Measurements from ENCODE around the gene GRAMD4. TPM values are rescaled to one million over a fixed set of nuclear protein-coding genes. Genes with fewer than 3 reads are reported as not detected.
A peak's percentile ranks its signal among the peaks of the same experiment; 100 is the strongest.
"Not testable (repeated sequence)": the region's sequence is repeated elsewhere in the genome, so short reads cannot be mapped to it uniquely, and the experiment has no call there.

The GRAMD4 gene
- total RNA-seq, 1 experiment from 2014 or later, result 8.3 TPM

DNA sequence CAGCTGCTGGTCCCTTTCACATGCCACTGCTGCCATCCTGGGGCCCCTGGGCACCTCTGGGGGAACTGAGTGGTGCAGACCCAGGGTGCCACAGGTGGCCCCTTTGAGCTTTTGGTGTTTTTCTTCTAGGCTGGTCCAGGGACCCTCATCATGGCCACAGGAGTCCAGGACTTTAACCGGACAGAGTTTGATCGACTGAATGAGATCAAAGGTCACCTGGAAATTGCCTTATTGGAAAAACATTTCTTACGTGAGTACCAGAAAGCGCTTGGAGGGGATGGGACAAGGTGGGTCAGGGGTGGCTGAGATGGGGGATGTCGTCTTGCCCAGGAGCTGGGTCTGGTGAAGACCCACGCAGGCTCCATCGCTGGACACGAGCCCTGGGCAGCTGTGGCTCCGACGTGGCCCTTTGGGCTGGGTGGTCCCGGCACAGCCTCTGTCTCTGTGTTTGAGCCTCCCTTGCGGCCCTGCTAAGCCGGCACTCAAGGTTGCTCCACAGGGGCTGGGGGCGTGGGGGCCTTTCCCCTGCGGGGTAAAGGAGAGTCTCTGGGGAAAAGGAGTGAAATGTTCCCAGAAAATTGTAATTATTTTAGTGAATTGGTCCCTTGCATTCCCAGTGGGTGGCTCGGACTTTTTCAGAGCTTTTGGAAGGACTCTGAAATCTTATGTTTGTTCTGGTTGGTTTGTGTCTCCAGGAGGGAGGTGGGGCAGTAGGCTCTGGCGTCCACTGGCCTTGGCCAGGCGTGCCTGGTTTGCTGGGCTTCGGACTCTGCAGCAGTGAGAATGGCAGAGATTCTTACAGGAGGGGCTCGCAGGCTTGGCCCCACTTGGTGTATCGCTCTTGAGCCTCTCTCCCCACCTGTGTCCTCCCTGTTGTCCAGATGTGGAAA, 17.8 kb downstream of the GRAMD4 start:
- DNase-seq (ENCODE audit: low read depth), result no peak

DNA sequence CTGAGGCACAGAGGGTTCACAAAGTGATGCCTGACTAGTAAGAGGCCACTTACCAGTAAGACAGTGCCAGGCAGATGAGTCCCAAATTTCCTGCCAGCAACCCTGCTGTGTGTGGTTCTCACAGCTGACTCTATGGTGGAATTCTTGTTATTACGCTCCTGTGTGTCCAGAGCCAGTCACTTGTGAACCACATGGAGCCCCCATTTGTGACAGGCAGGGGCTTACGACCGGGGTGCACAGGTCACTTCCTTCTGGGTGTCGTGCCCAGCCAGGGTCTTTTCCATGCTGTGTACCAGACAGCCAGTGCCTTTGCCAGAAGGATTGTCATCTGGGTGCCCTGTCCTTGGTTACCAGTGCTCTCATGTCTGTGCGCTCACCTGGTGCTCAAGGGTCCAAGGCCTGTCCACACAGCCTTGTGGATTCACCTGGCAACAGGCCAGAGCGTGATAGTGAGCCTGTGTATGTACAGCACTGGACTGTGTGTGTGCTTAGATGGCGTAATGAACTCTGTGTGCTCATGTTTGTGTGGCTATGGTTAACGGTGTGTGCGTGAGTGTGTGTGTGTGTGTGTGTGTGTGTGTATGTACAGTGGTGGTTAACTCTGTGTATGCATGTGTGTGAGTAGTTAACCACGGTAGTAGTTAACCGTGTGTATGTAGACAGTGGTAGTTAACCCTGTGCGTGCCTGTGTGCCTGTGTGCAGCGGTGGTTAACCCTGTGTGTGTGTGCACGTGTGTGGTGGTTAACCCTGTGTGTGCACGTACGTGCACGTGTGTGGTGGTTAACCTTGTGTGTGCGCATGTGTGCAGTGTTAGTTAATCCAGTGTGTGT, 18.6 kb downstream of the GRAMD4 start:
- DNase-seq (ENCODE audit: low read depth), result no peak

DNA sequence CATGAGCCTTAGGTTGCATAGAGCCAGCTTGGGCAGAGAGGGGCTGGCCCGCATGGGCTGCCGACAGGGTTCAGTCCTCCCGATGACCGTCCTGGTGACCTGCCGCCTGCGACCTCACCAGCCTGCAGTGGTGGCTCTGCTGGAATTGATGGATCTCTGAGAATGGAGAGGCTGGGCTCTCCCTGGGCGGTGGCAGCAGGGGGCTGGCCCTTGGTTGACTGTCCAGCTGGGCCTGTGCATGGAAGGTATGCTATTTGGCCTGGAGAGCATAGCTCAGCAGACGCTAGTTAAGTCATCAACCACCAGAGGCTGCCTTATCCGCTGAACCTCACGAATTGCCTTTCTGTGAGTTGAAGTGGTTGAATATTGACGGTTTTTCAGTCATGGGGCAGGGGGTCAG, 19.7 kb downstream of the GRAMD4 start:
- no peak for DNase-seq (ENCODE audit: low read depth)

DNA sequence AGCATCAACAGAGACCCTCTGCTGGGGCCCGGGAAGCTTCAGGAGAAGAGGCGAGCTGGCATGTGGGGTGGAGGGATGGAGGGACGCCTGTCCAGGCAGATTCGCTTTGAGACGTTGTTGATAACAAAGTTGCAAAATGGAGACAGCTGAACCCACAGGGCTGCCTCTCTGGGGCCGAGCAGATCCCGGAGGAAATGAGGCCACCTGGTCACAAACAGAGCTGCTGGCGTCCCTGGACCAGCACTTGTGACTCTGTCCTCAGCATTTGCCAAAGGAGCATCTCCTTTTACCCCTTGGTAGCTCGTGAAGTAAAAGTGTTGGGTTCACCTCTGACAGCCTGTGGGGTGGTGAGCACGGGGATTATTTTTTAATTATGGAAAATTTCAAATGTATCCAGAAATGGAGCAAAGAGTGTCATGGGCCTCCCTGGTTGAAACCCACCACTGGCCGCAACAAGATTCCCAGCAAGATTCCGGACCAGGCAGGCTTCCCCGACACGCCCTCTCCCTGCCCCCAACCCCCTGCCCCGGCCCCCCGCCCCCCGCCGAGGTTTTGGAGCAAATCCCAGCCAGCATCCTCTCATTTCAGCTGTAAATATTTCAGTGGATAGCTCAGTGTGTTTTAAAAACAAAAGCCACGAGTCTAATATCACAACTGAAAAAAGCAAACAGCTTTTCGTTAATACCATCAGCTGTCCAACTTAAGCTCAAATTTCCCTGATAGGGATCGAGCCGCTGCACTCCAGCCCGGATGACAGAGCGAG, 20.3 kb downstream of the GRAMD4 start:
- no peak for DNase-seq (ENCODE audit: low read depth)

DNA sequence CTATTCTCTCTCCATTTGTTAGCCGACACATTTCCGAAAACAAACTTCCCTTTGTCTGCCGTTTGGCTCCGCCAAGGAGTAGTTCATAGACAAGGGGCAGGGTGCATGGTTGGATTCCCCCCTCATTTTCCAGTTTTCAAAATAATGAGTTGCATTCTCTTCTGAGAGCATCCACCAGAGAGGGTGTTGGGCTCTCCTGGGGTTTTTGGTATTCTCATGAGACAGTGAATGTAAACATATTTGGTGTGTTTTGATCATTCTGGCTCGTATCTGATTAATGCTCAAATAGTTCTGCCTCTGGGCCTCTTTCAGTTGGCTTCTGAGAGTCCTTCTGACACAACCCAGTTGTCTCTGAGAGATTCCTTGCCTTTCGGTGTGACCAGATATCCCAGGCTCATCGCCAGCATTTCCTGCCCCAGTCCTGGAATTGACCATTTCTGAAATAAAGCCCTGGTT, 21.7 kb downstream of the GRAMD4 start:
- DNase-seq (ENCODE audit: low read depth), result no peak

DNA sequence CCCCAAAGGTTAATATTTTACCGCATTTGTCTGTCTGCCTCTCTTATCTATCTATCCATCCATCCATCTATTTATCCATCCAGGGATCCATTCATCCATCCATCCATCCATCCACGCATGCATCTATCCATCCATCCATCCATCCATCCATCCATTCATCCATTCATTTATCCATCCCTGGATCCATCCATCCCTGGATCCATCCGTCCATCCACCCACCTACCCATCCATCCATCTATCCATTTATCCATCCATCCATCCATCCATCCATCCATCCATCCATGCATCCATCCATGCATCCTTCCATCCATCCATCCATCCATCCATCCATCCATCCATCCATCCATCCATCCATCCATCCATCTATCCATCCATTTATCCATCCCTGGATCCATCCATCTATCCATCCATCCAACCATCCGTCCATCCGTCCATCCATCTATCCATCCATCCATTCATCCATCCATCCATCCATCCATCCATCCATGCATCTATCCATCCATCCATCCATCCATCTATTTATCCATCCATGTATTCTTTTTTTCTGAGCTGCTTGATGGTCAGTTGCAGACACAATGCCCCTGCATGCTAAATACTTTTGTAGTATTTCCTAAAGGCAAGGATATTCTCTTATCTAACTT, 22.8 kb downstream of the GRAMD4 start:
- DNase-seq (ENCODE audit: low read depth), result not testable (repeated sequence)

DNA sequence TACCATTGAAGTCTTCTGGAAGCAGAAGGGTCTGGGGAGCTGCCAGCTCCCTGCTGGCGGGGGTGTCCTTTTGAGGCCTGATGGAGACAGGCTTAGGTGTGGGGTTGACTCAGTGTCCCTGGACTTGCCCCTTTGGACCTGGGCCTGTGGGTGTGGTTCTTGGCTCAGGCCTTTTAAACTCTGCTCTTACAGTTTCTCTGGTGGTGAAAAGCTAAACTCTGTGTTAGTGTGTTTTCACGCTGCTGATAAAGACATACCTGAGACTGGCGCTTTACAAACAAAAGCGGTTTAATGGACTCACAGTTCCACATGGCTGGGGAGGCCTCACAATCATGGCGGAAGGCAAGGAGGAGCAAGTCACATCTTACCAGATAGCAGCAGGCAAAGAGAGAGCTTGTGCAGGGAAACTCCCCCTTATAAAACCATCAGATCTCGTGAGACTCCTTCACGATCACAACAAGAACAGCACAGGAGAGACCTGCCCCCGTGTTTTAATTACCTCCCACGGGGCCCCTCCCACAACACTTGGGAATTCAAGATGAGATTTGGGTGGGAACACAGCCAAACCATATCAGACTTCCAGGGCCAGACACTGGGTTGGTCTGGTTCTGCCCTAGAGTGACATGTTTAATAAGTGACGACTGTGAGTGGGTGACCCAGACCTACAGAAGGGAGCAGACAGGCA, 26.5 kb downstream of the GRAMD4 start:
- no peak for DNase-seq (ENCODE audit: low read depth)

DNA sequence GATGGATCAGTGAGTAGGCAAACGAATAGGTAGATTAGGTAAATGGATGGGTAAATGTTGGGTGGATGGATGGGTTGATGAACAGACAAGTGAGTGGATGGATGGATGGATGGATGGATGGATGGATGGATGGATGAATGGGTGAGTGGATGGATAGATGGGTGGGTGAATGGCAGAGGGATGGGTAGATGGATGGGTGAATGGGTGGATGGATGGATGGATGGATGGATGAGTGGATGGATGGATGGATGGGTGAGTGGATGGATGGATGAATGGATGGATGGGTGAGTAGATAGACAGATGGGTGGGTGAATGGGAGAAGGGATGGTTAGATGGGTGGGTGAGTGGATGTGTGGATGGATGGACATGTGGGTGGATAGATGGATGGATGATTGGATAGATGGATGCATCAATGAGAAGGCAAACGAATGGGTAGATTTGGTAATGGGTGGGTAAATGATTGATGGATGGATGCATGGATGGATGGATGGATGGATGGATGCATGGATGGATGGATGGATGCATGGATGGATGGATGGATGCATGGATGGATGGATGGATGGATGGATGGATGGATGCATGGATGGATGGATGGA, 28.1 kb downstream of the GRAMD4 start:
- DNase-seq (ENCODE audit: low read depth), result not testable (repeated sequence)

DNA sequence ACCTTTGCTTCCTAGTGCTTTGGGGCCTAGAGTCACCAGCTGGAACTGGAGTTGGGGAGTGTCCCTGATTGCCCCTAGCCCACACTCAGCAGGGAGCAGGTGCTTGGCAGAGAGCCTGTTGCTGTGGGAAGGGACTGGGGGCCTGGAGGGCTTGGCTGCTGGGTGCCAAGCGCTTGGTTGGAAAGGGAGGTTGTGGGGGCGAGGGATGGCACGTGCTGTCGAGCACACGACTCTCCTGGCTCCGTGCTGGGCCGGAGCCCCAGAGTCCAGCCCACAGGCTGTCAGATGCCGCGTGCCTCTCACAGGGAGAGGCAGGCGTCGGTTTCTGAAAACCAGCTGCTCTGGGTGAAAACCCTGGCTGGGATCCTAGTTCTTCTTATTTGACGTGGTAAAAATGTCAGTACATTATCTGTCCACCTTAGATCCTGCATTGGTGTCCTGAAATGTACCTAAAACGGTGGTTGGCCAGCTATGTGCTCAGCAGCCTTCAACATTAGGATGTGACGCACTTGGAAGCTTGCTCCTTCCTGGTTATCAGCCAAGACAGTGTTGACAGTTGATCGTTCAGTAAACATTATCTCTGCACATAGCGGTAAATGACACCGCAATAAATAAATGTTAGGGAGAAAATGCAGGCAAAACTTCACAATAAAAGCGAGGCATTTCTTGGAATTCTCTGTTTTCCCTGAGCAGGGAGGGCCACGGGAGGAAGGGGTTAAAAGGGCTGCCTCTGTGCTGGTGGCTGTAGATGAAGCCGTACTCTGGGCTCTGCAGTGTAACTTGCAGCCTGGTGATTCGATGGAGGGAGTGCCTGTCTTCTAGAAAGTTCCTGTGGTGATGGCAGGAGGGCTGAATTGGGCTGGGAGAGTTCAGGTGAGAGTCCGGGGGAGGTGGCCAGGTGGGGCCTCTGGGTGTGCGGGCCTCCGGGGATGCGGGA, 29.2 kb downstream of the GRAMD4 start:
- no peak for DNase-seq (ENCODE audit: low read depth)

DNA sequence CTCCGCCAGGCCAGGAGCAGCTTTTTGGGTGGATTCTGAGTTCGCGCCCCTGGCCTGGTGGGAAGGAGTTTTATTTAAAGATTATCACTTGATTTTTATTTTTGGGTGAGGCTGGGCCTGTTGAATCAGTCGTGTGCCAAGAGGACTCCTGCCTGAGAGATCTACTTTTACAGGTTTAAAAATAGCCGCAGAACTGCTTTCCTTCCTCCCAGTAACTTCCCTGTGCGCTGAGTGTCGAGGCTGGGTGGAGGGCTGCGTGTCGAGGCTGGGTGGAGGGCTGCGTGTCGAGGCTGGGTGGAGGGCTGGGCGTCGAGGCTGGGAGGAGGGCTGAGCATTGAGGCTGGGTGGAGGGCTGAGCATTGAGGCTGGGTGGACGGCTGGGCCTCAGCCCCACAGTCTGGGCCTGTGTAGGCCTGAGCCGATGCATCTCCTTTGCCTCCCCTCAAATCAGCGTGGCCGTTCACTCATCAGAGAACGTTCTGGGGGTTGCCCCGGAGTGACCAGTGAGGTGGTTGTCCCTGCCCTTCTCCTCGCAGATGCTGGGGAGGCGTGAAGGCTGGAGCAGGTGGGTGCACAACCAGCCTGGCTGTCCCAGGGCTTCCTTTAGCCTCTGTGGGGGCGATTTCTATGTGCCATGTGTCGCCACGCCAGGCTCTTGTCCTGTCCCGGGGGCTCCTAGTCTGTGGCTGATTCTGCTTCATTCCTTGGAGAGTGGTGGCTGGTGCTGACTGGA, 30.1 kb downstream of the GRAMD4 start:
- no peak for DNase-seq (ENCODE audit: low read depth)

DNA sequence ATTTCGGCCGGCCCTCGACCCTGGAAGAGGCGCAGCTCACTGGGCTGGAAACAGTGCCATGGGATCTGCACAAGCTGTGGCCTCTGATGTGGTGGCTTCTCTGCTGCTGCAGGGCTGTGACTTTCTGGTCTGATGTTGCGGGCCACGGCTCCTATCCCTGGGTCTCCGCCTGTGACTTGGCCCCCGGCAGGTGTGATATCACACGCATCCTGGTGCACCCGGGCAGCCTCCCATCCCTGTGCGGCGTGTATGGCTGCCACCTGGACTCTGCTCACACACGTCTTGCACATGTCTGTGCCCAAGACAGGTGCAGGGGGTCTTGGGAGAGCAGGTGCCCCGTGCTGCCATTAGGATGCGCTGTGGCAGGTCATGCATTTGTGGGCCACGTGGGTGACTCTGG, 31.1 kb downstream of the GRAMD4 start:
- no peak for DNase-seq (ENCODE audit: low read depth)

DNA sequence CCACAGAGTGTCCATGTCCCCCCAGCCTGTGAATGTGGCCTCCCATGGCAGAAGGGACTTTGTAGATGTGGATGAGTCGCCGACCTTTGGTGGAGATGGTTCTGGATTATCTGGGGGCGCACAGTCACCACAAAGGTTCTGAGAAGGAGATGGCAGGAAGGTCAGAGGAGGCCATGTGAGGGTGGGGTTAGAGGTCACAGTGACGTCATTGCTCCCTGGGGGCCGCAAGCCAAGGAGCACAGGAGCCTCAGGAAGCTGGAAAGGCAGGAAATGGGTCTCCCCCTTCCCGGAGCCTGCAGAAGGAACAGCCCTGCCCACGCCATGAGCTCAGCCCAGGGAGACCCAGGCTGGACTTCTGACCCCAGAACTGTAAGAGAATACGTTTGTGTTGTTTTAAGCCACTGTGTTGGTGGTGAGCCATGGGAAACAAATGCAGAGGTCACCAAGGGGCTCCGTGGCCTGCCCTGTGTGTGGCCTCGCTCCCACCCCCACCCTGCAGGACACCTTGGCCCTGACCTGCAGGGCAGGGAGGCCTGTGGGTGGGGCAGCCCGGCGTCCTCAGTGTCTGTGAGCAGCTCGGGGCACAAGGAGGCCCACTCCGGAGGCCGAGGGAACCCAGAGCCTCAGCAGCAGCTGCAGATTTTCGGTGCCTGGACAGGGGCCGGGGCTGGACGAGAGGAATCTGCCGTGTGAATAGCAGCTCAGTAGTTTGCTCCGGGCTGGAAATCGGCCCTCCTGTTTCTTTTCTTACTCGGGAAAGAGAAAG, 32.1 kb downstream of the GRAMD4 start:
- DNase-seq (ENCODE audit: low read depth), result peak; percentile 24

DNA sequence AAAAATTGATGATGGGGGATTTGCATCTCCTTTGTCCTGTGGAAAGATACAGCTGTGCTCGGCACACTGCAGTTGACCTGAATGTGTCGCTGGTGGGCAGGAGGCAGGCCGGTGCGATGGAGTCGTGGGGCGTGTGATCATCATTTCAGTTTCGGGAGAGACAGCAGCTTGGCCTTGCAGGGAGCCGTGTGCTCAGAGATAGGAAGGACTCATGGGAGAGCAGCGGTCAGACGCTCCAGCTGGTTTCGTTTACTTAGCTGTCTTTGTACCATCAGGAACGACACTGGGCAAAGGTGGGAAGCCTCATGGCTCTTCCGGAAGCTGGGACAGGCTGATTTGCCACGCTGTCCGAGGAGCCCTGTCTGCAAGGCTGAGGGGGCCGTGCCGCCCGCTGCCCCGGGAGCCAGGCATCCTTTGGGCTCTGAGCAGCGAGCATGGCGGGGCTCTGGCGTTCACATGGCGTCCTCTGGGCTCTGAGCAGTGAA, 32.7 kb downstream of the GRAMD4 start:
- DNase-seq (ENCODE audit: low read depth), result no peak

DNA sequence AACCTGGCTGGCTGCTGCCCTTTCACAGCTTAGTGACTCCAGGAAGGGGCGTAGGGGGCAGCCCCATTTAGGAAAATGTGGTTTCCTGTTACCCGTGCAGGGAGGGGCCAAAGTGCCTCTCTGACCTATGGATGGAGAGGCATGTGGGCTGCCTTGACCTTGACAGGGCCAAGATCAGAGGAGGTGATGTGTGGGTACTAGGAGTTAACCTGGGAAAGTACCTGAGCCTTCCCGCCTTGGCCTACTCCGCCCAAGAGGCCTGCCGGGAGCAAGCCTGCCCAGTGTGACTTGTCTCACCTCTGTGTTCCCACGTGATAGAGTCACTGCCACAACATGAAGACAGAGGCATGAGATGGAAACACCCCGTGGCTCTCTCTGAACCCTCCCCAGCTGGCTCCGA, 33.4 kb downstream of the GRAMD4 start:
- DNase-seq (ENCODE audit: low read depth), result no peak

DNA sequence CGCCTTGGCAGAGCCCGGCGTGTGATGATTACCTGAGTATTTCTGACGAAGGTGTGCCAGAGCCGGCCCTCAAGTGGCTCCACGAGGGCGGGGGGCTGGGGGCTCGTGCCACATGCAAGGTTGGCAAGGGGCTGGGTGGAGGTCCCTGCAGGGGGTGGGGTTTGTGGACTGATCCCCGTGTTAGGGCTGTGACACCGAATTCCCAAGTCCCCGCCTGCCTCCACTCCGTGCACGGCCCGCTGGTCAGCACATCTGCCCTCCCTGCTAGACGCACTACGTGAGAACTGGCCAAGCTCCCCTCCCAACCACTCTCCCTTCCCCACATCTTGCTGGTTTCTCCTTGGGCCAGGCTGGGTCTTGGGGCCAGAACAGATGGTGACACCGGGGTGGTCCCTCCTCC, 34.2 kb downstream of the GRAMD4 start:
- no peak for DNase-seq (ENCODE audit: low read depth)

DNA sequence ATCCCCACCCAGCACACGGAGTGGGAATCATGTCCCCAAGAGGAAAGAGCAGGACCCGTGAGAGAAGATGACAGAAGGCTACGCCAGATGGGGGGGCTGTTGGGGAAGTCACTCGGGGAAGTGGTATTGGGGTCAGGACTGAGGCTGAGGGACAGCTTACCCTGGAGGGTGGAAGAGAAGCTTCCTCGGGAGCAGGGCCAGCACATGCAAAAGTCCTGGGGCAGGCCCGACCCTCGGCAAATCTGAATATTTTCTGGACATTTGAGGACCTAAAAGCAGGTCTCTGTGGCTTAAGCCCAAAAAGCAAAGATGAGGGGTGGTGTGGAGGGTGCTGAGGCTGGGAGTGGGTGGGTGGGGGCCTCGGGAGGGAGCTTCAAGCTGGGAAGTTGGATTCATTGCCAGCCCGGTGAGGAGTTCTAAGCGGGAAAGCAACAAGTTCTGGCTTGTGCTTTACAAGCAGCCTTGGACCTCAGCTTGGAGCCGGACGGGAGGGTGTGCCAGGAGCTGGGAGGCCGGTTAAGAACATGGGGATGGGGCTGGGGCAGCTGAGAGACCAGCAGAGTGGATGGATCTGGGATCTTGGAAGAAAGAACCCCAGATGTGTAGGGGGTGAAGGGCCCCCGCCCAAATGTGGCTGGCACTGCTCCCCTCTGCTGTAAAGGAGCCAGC, 34.9 kb downstream of the GRAMD4 start:
- DNase-seq (ENCODE audit: low read depth), result no peak

Measured in Daoy (cell line).